ENCODE measurements around the gene HEATR9.

Gene HEATR9

DNA sequence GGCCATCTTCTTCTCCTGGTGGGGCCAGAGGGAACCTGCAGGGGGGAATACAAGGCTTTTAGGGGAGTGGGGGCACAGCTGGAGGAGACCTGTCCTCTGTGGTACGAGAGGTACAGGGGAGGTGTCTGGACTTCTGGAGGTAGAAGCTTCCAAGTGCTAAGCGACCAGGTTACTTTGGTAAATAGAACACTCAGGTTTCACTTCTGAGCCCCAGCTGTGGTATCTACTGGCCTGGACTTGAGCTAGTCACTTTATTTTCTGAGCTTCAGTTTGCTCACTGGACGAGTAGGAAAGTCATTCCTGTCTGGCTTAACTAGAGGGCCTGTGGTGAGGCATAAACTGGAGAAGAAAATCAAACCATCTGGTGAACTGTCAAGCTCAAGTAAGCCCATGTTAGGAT lies at the start of gene HEATR9:
HEATR9 (minus strand) TSS at position 155 of the 400 bp plus-strand sequence; CDS start at position 6, 149 bp downstream.
- H3K4me1 ChIP-seq (ENCODE audit: control insufficient read depth, insufficient read depth, low read length, unreplicated experiment), result peaks cover 17% of the 10 kb centered on the region
- no peak within 1 kb of the TSS for H3K4me3 ChIP-seq (ENCODE audit: low read depth, low read length)
- no peak within 1 kb of the TSS for H2AFZ ChIP-seq (ENCODE audit: low read length, unreplicated experiment)
- no peaks in the 10 kb centered on the region for H3K79me2 ChIP-seq (ENCODE audit: control insufficient read depth, insufficient read depth, low read length, unreplicated experiment)
- no peak within 1 kb of the TSS for H3K27ac ChIP-seq (ENCODE audit: low read depth, low read length)
- no peaks in the 10 kb centered on the region for H3K36me3 ChIP-seq (ENCODE audit: insufficient read depth, low read length)
- no peaks in the 10 kb centered on the region for H3K27me3 ChIP-seq (ENCODE audit: insufficient read depth, low read length)

DNA sequence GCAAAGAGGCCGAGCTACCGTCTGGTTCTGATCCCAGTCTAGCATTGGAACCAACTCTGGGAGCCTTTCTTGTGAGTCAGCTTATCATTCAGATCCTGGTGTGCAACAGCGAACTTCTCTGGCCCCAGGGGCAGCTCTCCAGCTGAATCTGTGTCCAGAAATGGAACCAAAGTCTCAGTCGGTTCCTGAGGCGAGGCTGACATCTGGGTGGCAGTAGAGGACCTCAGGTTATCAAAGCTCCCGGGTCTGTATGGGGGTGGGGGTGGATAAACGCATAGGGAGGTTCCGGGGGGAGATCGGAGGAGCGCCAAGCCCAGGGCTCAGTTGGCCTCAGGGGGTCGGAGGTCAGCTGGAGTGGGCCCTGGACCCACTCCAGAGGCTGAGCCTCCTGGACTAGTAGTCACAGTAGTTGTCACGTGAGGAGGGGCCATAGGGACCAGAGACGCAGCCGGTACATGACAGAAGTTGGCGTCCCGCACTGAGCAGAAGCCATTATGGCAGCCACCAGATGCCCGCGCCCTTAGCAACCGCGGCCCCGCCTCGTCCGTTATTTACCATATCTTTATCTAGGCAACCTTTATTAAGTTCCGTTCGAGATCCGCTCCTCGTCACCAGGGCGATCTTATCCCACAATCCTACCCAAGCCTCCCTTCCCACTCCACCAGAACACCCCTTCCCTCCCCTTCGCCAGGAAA lies 49.0 kb upstream of the HEATR9 start:
- H3K27ac ChIP-seq (ENCODE audit: low read depth, low read length), result no peak overlapping the region
- no peaks in the 10 kb centered on the region for H3K4me1 ChIP-seq (ENCODE audit: control insufficient read depth, insufficient read depth, low read length, unreplicated experiment)
- H2AFZ ChIP-seq (ENCODE audit: low read length, unreplicated experiment), result no peak overlapping the region
- no peaks in the 10 kb centered on the region for H3K79me2 ChIP-seq (ENCODE audit: control insufficient read depth, insufficient read depth, low read length, unreplicated experiment)
- H3K27me3 ChIP-seq (ENCODE audit: insufficient read depth, low read length), result no peaks in the 10 kb centered on the region
- H3K4me3 ChIP-seq (ENCODE audit: low read depth, low read length), result no peak overlapping the region
- H3K36me3 ChIP-seq (ENCODE audit: insufficient read depth, low read length), result no peaks in the 10 kb centered on the region

DNA sequence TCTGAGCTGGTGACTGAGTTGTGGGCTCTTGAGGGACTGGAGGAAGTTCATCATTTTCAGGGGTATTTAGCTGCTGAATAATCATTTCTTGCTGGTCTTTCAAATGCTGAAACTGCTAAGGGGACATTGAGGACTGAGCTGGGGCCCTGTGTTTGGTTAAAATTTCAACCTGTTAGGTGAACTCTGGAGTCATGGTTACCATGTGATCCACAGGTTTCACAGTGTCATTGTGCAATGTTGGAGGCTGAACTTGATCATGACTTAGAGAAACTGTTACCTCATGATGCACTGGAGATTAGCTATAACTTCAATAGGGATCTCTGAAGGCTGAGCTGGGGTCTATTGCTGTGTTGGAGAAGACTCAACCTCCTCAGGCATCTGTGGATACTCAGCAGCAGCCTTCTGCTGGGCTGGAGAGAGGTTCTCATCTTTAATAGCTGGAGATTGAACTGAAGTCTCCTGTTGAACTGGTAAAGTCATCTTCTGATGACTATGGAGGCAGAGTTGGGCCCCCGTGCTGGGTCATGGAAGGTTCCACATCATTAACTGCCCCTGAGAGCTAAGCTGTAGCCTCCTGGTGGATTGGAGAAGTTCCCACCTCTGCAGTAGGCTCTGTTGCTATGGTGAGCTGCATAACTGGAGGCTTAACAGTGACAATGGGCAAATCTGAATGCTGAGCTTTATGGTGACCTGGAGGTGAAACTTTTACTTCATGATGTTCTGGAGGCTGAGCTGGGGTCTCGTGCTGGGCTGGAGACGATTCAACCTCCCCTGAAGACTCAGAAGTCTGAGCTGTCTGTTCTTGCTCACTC lies 46.7 kb upstream of the HEATR9 start:
- Histone ChIP-seq H2AFZ (ENCODE audit: low read length, unreplicated experiment) (no peak overlapping the region), H3K4me3 (ENCODE audit: low read depth, low read length) (no peak overlapping the region), H3K79me2 (ENCODE audit: control insufficient read depth, insufficient read depth, low read length, unreplicated experiment) (no peaks in the 10 kb centered on the region), H3K27ac (ENCODE audit: low read depth, low read length) (no peak overlapping the region), H3K4me1 (ENCODE audit: control insufficient read depth, insufficient read depth, low read length, unreplicated experiment) (no peaks in the 10 kb centered on the region), H3K36me3 (ENCODE audit: insufficient read depth, low read length) (no peaks in the 10 kb centered on the region), H3K27me3 (ENCODE audit: insufficient read depth, low read length) (0 out of 2 replicates have a peak, but pooled peaks cover 3% of the 10 kb centered on the region)

GRCh38 chr17:35914354-35914753 lies 45.7 kb upstream of the HEATR9 start:
- H2AFZ ChIP-seq (ENCODE audit: low read length, unreplicated experiment), result no peak overlapping the region
- H3K27ac ChIP-seq (ENCODE audit: low read depth, low read length), result no peak overlapping the region
- no peaks in the 10 kb centered on the region for H3K36me3 ChIP-seq (ENCODE audit: insufficient read depth, low read length)
- no peaks in the 10 kb centered on the region for H3K79me2 ChIP-seq (ENCODE audit: control insufficient read depth, insufficient read depth, low read length, unreplicated experiment)
- no peaks in the 10 kb centered on the region for H3K4me1 ChIP-seq (ENCODE audit: control insufficient read depth, insufficient read depth, low read length, unreplicated experiment)
- H3K4me3 ChIP-seq (ENCODE audit: low read depth, low read length), result no peak overlapping the region
- H3K27me3 ChIP-seq (ENCODE audit: insufficient read depth, low read length), result 0 out of 2 replicates have a peak, but pooled peaks cover 3% of the 10 kb centered on the region

DNA sequence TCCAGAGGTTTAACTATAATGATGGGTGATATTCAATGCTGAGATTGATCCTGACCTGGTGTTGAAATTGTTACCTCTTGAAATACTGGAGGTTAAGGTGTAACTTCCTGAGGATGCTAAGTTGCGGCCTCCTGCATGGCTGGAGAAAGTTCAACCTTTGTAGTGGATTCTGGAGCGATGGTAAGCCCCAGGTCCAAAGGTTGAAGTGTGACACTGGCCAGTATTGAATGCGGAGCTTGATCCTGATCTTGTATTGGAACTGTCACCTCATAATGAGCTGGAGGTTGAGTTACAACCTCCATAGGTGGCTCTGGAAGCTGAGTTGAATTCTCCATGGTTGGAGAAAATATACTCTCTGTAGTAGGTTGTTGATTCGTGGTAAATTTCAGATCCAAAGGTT lies 44.9 kb upstream of the HEATR9 start:
- Histone ChIP-seq H3K4me1 (ENCODE audit: control insufficient read depth, insufficient read depth, low read length, unreplicated experiment) (no peaks in the 10 kb centered on the region), H3K79me2 (ENCODE audit: control insufficient read depth, insufficient read depth, low read length, unreplicated experiment) (no peaks in the 10 kb centered on the region), H3K4me3 (ENCODE audit: low read depth, low read length) (no peak overlapping the region), H3K27ac (ENCODE audit: low read depth, low read length) (no peak overlapping the region), H3K27me3 (ENCODE audit: insufficient read depth, low read length) (0 out of 2 replicates have a peak, but pooled peaks cover 3% of the 10 kb centered on the region), H2AFZ (ENCODE audit: low read length, unreplicated experiment) (no peak overlapping the region), H3K36me3 (ENCODE audit: insufficient read depth, low read length) (no peaks in the 10 kb centered on the region)

GRCh38 chr17:35912942-35913341 lies 44.3 kb upstream of the HEATR9 start:
- no peak overlapping the region for H3K27ac ChIP-seq (ENCODE audit: low read depth, low read length)

DNA sequence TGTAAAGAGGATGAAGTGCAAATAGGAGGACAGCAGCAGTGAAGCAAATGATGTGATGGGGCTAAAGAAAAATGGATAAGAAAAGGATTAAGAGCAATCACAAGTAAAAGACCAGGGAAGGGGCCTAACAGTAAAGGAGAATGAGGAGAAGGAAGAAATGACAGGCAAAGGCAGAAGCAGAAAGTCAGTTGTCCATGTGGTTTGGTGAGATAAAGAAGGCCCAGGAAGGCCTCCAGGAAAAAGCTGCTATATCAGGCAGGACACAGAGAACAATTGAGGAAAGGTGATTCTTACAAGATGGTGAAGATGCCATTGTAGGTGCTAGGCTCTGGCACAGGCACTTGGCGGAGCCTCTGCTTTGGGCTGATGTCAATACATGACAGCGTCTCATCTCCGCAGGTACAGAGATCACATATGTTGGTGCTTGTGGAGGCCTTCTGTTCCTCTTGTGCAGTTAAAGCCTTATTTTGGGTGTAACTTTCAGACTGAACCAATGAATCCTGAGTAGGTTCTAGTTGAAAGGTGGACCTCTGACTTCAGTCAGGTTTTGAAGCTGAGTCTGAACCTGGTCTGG lies 43.7 kb upstream of the HEATR9 start:
- Histone ChIP-seq H3K27me3 (ENCODE audit: insufficient read depth, low read length) (0 out of 2 replicates have a peak, but pooled peaks cover 3% of the 10 kb centered on the region), H3K27ac (ENCODE audit: low read depth, low read length) (no peak overlapping the region), H3K36me3 (ENCODE audit: insufficient read depth, low read length) (no peaks in the 10 kb centered on the region), H3K4me3 (ENCODE audit: low read depth, low read length) (no peak overlapping the region), H3K4me1 (ENCODE audit: control insufficient read depth, insufficient read depth, low read length, unreplicated experiment) (no peaks in the 10 kb centered on the region), H2AFZ (ENCODE audit: low read length, unreplicated experiment) (no peak overlapping the region), H3K79me2 (ENCODE audit: control insufficient read depth, insufficient read depth, low read length, unreplicated experiment) (no peaks in the 10 kb centered on the region)

More at GRCh38 chr17:35912942-35913341, 44.3 kb upstream of the HEATR9 start:
- Histone ChIP-seq H3K4me1 (ENCODE audit: control insufficient read depth, insufficient read depth, low read length, unreplicated experiment) (no peaks in the 10 kb centered on the region), H3K4me3 (ENCODE audit: low read depth, low read length) (no peak overlapping the region), H2AFZ (ENCODE audit: low read length, unreplicated experiment) (no peak overlapping the region), H3K79me2 (ENCODE audit: control insufficient read depth, insufficient read depth, low read length, unreplicated experiment) (no peaks in the 10 kb centered on the region), H3K36me3 (ENCODE audit: insufficient read depth, low read length) (no peaks in the 10 kb centered on the region), H3K27me3 (ENCODE audit: insufficient read depth, low read length) (0 out of 2 replicates have a peak, but pooled peaks cover 3% of the 10 kb centered on the region)

DNA sequence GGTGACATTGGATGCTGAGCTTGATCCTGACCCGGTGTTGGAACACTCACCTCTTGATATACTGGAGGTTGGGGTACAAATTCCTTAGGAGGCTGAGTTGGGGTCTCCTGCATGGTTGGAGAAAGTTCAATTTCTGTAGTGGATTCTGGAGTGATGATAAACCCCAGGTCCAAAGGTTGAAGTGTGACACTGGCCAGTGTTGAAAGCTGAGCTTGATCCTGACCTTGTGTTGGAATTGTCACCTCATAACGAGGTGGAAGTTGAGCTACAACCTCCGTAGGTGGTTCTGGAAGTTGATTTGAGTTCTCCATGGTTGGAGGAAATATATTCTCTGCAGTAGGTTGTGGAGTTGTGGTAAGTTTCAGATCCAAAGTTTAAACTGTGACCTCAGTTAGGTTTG lies 40.7 kb upstream of the HEATR9 start:
- Histone ChIP-seq H3K27ac (ENCODE audit: low read depth, low read length) (no peak overlapping the region), H3K4me3 (ENCODE audit: low read depth, low read length) (no peak overlapping the region), H3K79me2 (ENCODE audit: control insufficient read depth, insufficient read depth, low read length, unreplicated experiment) (no peaks in the 10 kb centered on the region), H3K36me3 (ENCODE audit: insufficient read depth, low read length) (no peaks in the 10 kb centered on the region), H3K27me3 (ENCODE audit: insufficient read depth, low read length) (0 out of 2 replicates have a peak, but pooled peaks cover 3% of the 10 kb centered on the region), H2AFZ (ENCODE audit: low read length, unreplicated experiment) (no peak overlapping the region), H3K4me1 (ENCODE audit: control insufficient read depth, insufficient read depth, low read length, unreplicated experiment) (no peaks in the 10 kb centered on the region)

- no peaks in the 10 kb centered on the region for H3K4me1 ChIP-seq (ENCODE audit: control insufficient read depth, insufficient read depth, low read length, unreplicated experiment)
- no peak overlapping the region for H3K27ac ChIP-seq (ENCODE audit: low read depth, low read length)
- 0 out of 2 replicates have a peak, but pooled peaks cover 3% of the 10 kb centered on the region for H3K27me3 ChIP-seq (ENCODE audit: insufficient read depth, low read length)
- H3K4me3 ChIP-seq (ENCODE audit: low read depth, low read length), result no peak overlapping the region
- H3K79me2 ChIP-seq (ENCODE audit: control insufficient read depth, insufficient read depth, low read length, unreplicated experiment), result no peaks in the 10 kb centered on the region
- no peak overlapping the region for H2AFZ ChIP-seq (ENCODE audit: low read length, unreplicated experiment)
- H3K36me3 ChIP-seq (ENCODE audit: insufficient read depth, low read length), result no peaks in the 10 kb centered on the region
These were observed 39.0 kb upstream of the HEATR9 start for GRCh38 chr17:35907691-35908090.

DNA sequence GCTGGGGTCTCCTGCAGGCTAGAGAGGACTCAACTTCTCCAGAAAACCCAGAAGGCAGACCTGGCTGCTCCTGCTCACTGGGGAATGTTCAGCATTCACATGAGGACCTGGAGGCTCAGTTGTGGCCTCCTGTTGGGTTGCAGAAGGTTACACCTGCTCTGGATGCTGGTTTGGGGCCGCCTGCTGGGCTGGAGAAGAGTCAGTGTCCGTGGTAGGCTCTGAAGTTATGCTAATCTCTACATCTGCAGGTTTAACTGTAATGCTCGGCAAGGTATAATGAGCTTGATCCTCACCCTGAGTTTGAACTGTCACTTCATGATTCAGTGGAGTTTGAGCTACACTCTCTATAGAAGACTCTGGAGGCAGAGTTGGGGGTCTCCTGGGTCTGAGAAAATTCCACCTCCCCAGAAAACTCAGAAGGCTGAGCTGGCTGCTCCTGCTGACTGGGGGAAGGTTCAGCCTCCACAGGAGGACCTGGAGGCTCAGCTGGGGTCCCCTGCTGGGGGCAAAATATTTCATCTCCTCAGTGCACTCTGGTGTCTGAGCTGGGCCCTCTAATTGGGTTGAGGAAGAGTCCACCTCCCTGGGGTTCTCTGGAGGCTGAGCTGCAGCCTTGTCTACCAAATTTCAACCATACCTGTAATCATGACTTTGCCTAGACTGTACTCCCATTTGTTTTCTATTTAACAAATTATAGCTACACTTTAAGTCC lies 38.4 kb upstream of the HEATR9 start:
- H3K79me2 ChIP-seq (ENCODE audit: control insufficient read depth, insufficient read depth, low read length, unreplicated experiment), result no peaks in the 10 kb centered on the region
- H3K36me3 ChIP-seq (ENCODE audit: insufficient read depth, low read length), result no peaks in the 10 kb centered on the region
- no peak overlapping the region for H2AFZ ChIP-seq (ENCODE audit: low read length, unreplicated experiment)
- H3K27ac ChIP-seq (ENCODE audit: low read depth, low read length), result no peak overlapping the region
- no peaks in the 10 kb centered on the region for H3K4me1 ChIP-seq (ENCODE audit: control insufficient read depth, insufficient read depth, low read length, unreplicated experiment)
- H3K4me3 ChIP-seq (ENCODE audit: low read depth, low read length), result no peak overlapping the region
- 0 out of 2 replicates have a peak, but pooled peaks cover 3% of the 10 kb centered on the region for H3K27me3 ChIP-seq (ENCODE audit: insufficient read depth, low read length)

Measured in ACC112 (cell line).